Memory B cell (primary cell): ENCODE results near the gene PASK.

ENCODE experiments used
- ATAC-seq: fragments of 150-1000 bp; cut with Tn5 transposase; 2 replicates; pipeline ENCODE4 v1.10.0; 2021; ENCODE audit warnings: low read depth, mild to moderate bottlenecking, moderate library complexity
- DNase-seq, 2 donors: peaks; one replicate each; pipeline ENCODE4 v3.0.0; 2022; ENCODE audit warnings: low spot score in 2 of 2
- H3K27ac Mint-ChIP-seq: one replicate; pipeline ENCODE4 v1.8.0; 2022; ENCODE audit warnings: mild to moderate bottlenecking, moderate library complexity, mixed read lengths
- H3K27me3 Mint-ChIP-seq: one replicate; pipeline ENCODE4 v1.8.0; 2022; ENCODE audit warnings: mixed read lengths
- H3K36me3 Mint-ChIP-seq: one replicate; pipeline ENCODE4 v1.8.0; 2022; ENCODE audit warnings: mild to moderate bottlenecking, mixed read lengths
- H3K4me1 Mint-ChIP-seq: one replicate; pipeline ENCODE4 v1.8.0; 2022; ENCODE audit warnings: mixed read lengths
- H3K4me3 Mint-ChIP-seq: one replicate; pipeline ENCODE4 v1.8.0; 2022; ENCODE audit warnings: mild to moderate bottlenecking, moderate library complexity, mixed read lengths
- H3K9me3 Mint-ChIP-seq: one replicate; pipeline ENCODE4 v1.8.0; 2022; ENCODE audit warnings: mixed read lengths

Gene PASK

GRCh38 chr2:241091201-241091600 lies 58.1 kb downstream of the PASK start:
- peaks cover 24% of the 10 kb centered on the region for H3K36me3 Mint-ChIP-seq
- H3K9me3 Mint-ChIP-seq = no peaks in the 10 kb centered on the region

GRCh38 chr2:241088791-241089732 lies 60.2 kb downstream of the PASK start:
- H3K36me3 Mint-ChIP-seq = peaks cover 22% of the 10 kb centered on the region
- H3K4me3 Mint-ChIP-seq = no peak overlapping the region
- DNase-seq (no peak), ATAC-seq (no peak)
- no peaks in the 10 kb centered on the region for H3K27me3 Mint-ChIP-seq
- H3K9me3 Mint-ChIP-seq = peaks cover 1% of the 10 kb centered on the region
- H3K27ac Mint-ChIP-seq = peak overlapping the region; percentile 58
- H3K4me1 Mint-ChIP-seq = peaks cover 15% of the 10 kb centered on the region

More at GRCh38 chr2:241091201-241091600, 58.1 kb downstream of the PASK start:
- Mint-ChIP-seq H3K4me3 (no peak overlapping the region), H3K27me3 (no peaks in the 10 kb centered on the region), H3K4me1 (peaks cover 22% of the 10 kb centered on the region), H3K27ac (no peak overlapping the region)
- ATAC-seq = no peak
- DNase-seq = no peak

GRCh38 chr2:241088376-241088775 lies 60.9 kb downstream of the PASK start:
- H3K27me3 Mint-ChIP-seq = no peaks in the 10 kb centered on the region
- DNase-seq (no peak), ATAC-seq (peak; percentile 85)
- H3K36me3 Mint-ChIP-seq = peaks cover 22% of the 10 kb centered on the region
- peaks cover 15% of the 10 kb centered on the region for H3K4me1 Mint-ChIP-seq
- peak overlapping the region; percentile 58 for H3K27ac Mint-ChIP-seq
- H3K4me3 Mint-ChIP-seq = peak overlapping the region; percentile 72
- H3K9me3 Mint-ChIP-seq = peaks cover 1% of the 10 kb centered on the region

DNA sequence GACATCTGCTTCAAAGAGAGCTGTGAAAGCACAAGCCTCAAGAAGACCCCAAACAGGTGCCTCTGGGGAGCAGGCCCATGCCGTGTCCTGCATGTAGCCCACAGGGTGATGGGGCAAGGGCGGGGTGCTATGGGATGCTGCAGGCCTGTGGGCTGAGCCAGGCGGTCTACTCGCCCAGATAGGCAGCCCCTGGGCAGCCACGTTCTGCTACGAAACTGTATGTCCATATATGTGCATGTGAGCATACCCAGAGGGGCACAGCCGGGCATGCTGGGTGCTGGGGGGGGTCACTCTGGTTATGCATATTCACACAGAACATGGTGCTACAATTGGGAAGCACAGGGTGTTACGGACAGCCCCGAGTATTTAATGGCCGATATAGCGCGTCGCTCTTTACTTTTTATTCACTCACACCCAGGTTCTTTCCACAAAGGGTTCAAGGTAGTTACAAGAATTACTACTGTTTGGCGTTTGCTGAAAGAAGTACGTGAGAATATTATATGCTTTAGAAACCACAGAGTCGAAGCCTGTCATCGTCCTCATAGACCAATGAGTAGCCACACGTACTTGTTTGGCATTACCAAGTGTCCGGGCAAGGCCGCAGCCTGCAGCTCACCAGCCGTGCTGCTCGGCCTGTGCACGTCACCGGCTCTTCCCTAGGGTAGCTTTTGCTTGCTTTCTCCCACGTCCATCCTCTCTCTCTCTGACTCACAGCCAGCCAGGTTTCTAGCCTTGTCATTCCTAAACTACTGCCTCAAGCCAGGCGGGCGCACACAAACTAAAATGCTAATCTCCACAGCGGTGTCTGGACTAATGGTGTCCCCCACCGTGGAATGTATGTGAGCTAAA lies 61.6 kb downstream of the PASK start:
- ATAC-seq (no peak), DNase-seq (no peak)
- H3K9me3 Mint-ChIP-seq = peaks cover 1% of the 10 kb centered on the region
- peaks cover 21% of the 10 kb centered on the region for H3K36me3 Mint-ChIP-seq
- no peaks in the 10 kb centered on the region for H3K27me3 Mint-ChIP-seq
- peak overlapping the region; percentile 58 for H3K27ac Mint-ChIP-seq
- H3K4me1 Mint-ChIP-seq = peaks cover 18% of the 10 kb centered on the region
- H3K4me3 Mint-ChIP-seq = peak overlapping the region; percentile 72

- H3K9me3 Mint-ChIP-seq = peaks cover 1% of the 10 kb centered on the region
- DNase-seq (no peak), ATAC-seq (no peak)
- H3K4me3 Mint-ChIP-seq = no peak overlapping the region
- no peaks in the 10 kb centered on the region for H3K27me3 Mint-ChIP-seq
- peaks cover 17% of the 10 kb centered on the region for H3K4me1 Mint-ChIP-seq
- H3K36me3 Mint-ChIP-seq = peaks cover 13% of the 10 kb centered on the region
- H3K27ac Mint-ChIP-seq = no peak overlapping the region
These were observed 64.3 kb downstream of the PASK start for GRCh38 chr2:241084856-241085444.

DNA sequence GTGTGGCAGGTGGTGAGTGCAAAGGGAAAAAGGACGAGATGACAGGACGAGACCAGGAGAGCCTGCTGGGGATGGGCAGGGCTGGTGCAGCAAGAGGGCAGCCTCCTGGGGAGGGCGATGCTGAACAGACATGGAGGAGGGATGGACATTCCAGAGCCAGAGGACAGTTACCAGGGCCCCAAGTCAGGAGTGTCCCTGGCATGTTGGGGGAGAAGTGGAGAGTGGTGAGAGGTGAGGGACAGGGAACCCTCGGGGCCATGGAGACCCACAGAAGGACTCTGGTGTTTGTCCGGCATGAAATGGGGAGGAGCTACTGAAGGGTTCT lies 66.2 kb downstream of the PASK start:
- H3K27me3 Mint-ChIP-seq = no peaks in the 10 kb centered on the region
- peaks cover 1% of the 10 kb centered on the region for H3K9me3 Mint-ChIP-seq
- no peak for DNase-seq
- no peak for ATAC-seq
- H3K27ac Mint-ChIP-seq = peak overlapping the region; percentile 32
- no peak overlapping the region for H3K4me3 Mint-ChIP-seq
- H3K36me3 Mint-ChIP-seq = peaks cover 13% of the 10 kb centered on the region
- H3K4me1 Mint-ChIP-seq = peaks cover 14% of the 10 kb centered on the region

GRCh38 chr2:241082341-241083090 lies 66.8 kb downstream of the PASK start:
- Mint-ChIP-seq H3K27me3 (no peaks in the 10 kb centered on the region), H3K4me3 (no peak overlapping the region), H3K36me3 (peaks cover 13% of the 10 kb centered on the region), H3K27ac (peak overlapping the region; percentile 32), H3K4me1 (peaks cover 9% of the 10 kb centered on the region), H3K9me3 (peaks cover 1% of the 10 kb centered on the region)
- DNase-seq (no peak), ATAC-seq (no peak)

DNA sequence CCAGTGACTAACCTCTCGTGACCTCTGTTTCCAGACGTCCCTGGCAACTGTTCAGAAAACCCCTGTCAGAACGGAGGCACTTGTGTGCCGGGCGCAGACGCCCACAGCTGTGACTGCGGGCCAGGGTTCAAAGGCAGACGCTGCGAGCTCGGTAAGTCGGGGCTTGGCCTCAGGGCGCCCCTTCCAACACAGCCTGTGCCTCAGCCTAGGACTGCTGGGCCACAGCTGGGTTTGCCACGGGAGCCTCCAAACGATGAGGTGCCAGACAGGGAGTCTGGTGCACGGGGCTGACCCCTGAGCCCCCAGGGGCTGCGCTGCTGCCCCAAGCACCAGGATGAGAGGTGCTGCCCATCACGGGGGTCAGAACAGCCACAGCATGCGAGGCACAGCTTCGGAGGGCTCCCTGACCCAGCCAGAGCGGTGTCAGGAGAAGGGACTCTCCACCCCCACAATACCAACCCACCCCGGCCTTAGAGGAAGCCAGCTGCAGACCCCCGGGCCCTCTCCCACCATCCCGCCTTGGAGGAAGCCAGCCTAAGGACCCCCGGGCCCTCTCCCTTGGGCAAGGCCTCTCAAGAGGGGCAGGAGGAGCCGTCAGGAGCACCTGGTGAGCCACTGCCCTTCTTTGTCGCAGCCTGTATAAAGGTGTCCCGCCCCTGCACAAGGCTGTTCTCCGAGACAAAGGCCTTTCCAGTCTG lies 67.5 kb downstream of the PASK start:
- Mint-ChIP-seq H3K4me3 (no peak overlapping the region), H3K27ac (no peak overlapping the region)

DNA sequence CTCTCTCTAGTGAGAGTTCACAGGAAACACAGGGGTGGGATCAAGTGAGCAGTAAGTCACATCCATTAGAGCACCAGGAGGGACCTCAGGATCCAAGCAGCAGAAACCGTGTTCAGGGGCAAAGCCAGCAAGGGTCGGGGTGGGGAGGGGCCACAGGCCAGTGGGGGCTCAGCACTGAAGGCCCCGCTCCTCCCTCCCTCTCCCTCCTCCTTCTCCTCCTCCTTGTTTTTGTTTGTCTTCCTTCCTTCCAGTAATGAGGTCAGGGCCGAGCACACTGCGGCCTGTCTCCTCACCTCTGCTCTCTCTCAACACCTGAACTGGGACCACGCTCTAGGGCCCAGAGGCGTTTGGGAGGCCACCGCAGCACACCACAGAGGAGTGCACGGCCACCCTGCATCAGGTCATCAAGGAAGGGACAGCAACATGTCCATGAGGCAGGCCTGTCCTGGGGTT lies 68.1 kb downstream of the PASK start:
- DNase-seq (no peak), ATAC-seq (no peak)
- H3K4me3 Mint-ChIP-seq = no peak overlapping the region
- H3K27me3 Mint-ChIP-seq = no peaks in the 10 kb centered on the region
- peaks cover 10% of the 10 kb centered on the region for H3K36me3 Mint-ChIP-seq
- H3K9me3 Mint-ChIP-seq = peaks cover 1% of the 10 kb centered on the region
- H3K27ac Mint-ChIP-seq = no peak overlapping the region
- H3K4me1 Mint-ChIP-seq = peaks cover 7% of the 10 kb centered on the region

More for the DNA sequence above, 67.5 kb downstream of the PASK start:
- Mint-ChIP-seq H3K36me3 (peaks cover 13% of the 10 kb centered on the region), H3K4me1 (peaks cover 9% of the 10 kb centered on the region), H3K27me3 (no peaks in the 10 kb centered on the region), H3K9me3 (peaks cover 1% of the 10 kb centered on the region)
- ATAC-seq (no peak), DNase-seq (no peak)

- no peaks in the 10 kb centered on the region for H3K27me3 Mint-ChIP-seq
- peaks cover 1% of the 10 kb centered on the region for H3K9me3 Mint-ChIP-seq
- DNase-seq (no peak), ATAC-seq (no peak)
- no peak overlapping the region for H3K27ac Mint-ChIP-seq
- H3K4me3 Mint-ChIP-seq = no peak overlapping the region
- peaks cover 6% of the 10 kb centered on the region for H3K4me1 Mint-ChIP-seq
- H3K36me3 Mint-ChIP-seq = peaks cover 9% of the 10 kb centered on the region
These were observed 68.7 kb downstream of the PASK start for GRCh38 chr2:241080405-241081189.

- DNase-seq (no peak), ATAC-seq (no peak)
- Mint-ChIP-seq H3K4me3 (no peak overlapping the region), H3K4me1 (peaks cover 2% of the 10 kb centered on the region), H3K9me3 (no peaks in the 10 kb centered on the region), H3K27me3 (no peaks in the 10 kb centered on the region), H3K36me3 (peaks cover 14% of the 10 kb centered on the region), H3K27ac (no peak overlapping the region)
These were observed 74.3 kb downstream of the PASK start for GRCh38 chr2:241074901-241075540.
